NCI-H460 (cell line): ENCODE data around the gene TPRG1L. TPM values are rescaled to one million over a fixed set of nuclear protein-coding genes. Genes with fewer than 3 reads are reported as not detected.
A peak's percentile ranks its signal among the peaks of the same experiment; 100 is the strongest.
"Not testable (repeated sequence)": the region's sequence is repeated elsewhere in the genome, so short reads cannot be mapped to it uniquely, and the experiment has no call there.

ENCODE experiments used
- DNase-seq: peaks from one replicate; pipeline ENCODE4 v3.0.0-alpha.2; 2016; ENCODE audit warnings: low read depth; ENCODE audit errors: extremely low read depth
- total RNA-seq: library from RNA; depleted of rRNA; stranded (reverse); fragments of >200 nt; shearing (Covaris generic); gene quantifications from 2 replicates; pipeline ENCODE4 v1.2.3, GENCODE V29; 2014

TPRG1L gene
- total RNA-seq, 1 experiment from 2014 or later = 7.0 TPM

GRCh38 chr1:3607703-3608065, 17.1 kb upstream of the TPRG1L start:
- DNase-seq = no peak

- DNase-seq = no peak
Observed at GRCh38 chr1:3608154-3608553, 16.7 kb upstream of the TPRG1L start.

DNA sequence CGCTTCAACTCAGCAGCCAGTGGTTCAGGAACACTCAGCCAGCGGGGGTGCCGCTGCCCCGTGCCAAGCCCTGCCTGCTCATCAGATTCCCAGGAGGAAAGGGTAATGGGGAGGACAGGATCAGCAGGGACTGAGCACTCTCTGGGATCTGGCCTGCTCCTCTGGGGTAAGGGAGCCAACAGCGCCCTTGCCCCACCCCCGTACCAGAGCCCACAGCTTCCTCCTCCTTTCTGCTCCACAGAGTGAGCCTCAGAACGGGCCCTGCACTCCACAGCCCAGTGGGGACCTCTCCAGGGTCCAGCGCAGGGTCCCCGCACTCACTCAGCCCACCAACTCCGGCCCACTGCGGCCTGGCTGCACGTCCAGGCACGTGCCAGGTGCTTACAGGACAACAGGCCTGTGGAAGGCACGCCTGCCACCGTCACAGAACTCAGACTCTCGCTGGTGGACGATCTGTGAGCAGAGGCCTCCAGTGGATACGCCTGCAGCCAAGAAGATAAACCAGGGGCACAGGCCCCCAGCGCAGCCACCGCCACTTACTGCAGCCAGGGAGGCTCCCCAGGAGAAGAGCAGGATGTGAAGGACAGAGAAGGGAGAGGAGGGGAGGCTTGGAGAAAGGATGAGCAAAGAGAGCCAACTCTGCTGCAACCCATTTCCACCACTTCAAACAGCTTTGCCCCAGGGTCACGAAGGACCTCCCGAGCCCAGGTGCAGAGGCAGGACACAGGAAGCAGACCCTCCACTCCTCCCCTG, 15.6 kb upstream of the TPRG1L start:
- no peak for DNase-seq

DNA sequence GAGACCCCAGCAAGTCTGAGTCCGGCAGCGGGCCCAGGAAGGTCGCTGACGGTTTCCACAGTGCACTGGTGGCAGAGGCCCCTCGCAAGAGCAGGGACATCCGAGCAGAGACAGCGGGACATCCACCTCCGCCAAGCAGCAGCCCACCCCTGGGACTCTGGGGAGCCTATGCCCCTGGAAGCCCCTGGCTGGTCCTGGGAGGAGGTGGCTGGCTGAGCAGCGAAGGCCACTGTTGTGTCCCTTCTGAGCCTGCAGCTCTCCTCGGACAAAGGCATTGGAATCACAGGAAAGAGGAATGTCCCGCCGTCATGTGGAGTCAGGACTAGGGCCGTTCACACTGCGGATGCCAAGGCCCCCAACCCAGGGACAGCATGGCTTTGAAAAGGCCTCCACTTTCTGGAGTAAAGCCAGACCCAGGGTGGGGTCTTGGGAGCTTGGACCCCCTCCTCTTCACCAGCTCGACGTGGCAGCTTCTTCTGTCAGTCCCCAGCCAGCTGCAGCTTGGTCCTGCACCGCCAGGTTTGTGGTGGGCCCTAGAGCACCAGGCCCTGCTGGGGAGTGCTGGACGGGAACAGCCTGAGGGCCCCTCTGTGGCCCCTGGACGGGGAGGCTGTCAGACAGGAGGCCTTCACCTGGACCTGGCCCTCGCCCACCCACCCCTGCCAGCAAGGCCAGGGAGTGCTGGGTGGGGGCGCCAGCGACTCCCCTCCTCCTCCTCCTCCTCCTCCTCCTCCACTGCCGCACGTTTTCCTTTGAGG, 14.9 kb upstream of the TPRG1L start:
- no peak for DNase-seq

DNA sequence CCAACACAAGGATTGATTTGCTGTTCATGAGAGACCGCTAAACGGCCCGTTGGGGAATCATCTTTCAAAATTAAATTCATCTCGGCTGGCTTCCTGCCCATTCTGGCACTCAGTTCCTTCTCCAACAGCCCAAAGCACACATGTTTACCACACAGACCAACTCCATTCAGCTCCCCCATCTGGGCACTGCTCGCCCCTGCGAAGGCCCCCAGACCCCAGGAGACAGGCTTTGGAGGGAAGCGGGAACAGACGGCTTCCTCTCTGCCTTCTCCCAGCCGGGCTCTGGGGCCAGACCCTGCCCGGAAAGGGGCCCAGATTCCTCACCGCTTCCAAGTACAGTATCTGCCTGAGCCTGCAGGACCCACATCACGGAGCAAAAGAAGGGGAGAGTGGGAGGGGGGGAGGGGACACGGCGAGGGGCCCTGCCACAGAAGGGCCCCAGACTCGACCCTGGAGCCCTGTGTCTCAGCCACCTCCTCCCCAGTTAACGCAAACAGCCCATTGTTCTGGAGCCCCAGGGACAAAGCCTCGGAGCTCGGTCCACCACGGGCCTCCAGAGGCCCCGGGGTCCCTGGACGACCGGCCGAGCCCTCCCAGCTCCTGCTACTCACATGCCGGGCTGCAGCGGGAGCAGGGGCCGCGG, 14.2 kb upstream of the TPRG1L start:
- no peak for DNase-seq

DNA sequence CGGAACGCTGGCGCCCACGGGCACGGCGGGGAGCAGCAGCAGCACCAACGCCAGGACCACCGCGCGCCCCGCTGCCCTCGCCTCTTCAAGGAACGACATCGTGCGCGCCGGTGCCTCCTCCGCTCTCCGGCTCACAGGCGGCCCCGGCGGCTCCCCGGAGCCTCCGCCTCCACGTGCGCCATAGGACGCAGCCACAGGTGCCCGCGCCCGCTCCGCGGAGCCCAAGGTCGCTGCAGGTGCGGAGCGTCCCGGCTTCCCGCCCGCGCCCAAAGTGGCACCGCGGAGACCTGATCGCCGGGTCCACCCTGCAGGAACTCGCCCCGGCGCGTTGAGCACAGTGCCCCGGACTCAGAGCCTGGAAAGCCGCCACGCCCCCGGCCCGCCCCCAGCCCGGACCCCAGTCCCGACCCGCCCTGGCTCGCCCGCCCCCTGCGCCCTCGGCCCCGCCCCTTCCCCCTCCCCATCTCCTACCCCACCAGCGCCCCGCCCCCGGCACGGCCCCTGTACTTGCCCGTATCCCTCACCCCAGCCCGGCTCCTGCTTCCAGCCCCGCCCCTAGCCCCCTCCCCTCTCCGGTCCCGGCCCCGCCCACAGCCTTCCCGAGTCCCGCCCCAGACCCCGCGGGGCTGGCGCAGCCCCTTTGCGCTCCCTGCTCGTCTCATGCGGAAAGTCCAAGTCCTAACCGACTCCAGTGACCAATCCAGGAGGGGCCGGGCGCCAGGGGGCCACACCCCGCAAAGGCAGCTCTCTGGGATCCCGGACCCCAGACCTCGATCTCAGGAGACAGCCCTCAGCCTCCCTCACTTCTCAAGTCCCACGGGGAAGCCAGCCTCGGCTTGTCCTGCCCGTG, 13.4 kb upstream of the TPRG1L start, which contains the start of gene MEGF6:
Gene MEGF6 (minus strand): TSS at position 339 of the 850 bp plus-strand sequence. CDS start 240 bp downstream, at position 99.
- DNase-seq = no peak

DNA sequence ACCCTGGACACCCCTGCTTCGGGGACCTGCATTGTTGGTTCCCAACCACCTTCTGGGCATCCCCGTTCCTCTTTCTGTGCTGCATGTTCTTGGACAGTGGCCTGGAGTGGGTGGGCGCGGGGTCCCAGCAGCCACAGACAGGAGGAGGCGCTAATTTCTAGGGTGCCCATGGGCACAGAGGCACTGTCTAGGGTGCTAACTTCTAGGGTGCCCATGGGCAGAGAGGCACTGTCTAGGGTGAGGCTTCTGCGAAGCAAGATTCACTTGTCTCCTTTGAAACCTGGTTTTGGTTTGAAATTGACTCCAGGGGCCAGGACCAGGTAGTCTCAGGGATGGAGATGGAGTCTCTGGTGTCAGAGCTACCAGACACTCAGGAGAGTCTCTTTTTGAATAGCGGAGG, 12.7 kb upstream of the TPRG1L start:
- no peak for DNase-seq

DNA sequence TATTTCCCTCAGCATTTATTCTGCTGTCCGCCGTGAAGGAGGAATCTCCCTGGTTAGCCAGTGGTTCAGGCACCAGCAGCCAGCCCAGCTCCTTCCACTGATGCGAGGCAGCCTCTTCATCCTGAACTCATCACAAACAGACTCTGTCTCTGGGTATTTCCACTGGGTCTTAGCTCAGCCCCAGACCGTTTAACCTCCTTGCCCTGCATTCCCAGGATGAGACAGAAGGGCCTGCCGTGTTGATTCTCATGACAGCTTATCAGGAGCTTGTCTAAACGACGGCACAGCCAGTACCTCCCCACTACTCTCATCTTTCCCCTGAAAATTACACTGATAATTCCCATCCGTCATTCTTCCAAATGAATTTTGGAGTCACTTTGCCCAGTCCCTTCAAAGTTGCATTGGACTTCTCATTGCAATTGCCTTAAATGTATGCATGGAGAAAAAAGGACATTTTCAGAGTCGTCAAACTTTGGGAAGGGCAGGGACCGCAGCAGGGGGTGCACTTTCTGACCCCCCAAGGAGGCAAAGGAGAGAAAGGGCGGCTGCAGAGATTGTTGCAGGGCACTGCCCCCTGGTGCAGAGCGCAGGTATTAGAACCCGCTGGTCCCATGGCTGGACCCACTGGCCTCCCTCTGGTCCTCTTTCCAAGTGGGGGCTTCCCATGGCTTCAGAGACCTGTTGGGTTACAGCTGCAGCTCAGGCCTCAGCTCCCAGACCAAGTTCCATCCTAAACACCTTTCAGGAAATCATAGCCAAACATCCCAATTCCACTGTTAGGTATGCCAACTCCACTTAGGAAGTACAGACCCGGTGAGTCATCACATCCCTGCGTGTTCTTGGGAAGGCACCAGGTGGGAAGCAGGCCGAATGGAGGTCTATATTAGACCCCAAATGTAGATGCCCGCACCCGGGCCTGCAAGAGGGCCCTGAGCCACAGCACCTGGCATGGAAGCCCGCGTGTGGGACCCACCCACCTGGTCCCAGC, 9.8 kb upstream of the TPRG1L start:
- DNase-seq = no peak

- DNase-seq = no peak
Observed at GRCh38 chr1:3616861-3617260, 8.0 kb upstream of the TPRG1L start.

DNA sequence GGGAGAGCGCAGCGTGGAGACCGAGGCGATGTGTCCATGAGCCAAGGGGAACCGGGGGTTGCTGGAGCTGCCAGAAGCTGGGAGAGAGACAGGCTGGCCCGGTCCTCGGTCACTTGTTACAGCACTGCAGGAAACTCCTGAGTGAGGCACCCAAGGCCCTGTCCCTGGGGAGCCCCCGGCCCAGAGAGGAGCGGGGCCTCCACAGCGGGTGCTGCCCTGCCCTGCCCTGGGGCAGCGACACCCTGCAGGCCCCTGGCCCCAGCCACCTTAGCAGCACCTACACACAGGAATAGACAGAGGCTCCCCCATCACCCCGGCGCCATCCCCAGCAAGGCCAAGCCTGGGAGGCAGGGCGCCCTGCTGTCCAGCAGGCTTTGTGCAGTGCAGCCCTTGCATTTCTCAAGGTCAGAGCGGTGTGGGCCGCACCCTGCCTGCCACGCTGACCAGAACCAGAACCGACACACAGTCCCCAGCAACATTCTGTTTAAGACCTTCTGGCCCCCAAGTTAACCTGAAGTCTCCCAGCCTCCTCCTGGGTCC, 6.9 kb upstream of the TPRG1L start:
- DNase-seq = no peak

DNA sequence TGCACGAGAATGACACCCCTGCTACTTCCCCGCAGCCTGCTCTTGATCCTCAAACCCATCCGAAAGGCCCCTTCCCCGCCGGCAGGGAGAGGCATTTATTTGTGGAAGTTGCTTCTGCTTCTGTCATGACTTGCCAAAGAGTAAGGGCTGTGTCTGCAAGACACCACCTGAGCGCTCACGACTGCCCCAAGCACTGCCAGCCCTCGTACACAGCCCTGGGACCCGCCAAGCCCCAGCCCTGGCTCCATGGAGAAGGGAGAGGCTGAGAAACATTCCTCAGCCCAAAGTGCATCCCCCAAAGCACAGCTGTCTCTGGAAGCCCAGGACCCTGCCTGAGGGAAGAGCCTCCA, 6.3 kb upstream of the TPRG1L start:
- DNase-seq = no peak

DNA sequence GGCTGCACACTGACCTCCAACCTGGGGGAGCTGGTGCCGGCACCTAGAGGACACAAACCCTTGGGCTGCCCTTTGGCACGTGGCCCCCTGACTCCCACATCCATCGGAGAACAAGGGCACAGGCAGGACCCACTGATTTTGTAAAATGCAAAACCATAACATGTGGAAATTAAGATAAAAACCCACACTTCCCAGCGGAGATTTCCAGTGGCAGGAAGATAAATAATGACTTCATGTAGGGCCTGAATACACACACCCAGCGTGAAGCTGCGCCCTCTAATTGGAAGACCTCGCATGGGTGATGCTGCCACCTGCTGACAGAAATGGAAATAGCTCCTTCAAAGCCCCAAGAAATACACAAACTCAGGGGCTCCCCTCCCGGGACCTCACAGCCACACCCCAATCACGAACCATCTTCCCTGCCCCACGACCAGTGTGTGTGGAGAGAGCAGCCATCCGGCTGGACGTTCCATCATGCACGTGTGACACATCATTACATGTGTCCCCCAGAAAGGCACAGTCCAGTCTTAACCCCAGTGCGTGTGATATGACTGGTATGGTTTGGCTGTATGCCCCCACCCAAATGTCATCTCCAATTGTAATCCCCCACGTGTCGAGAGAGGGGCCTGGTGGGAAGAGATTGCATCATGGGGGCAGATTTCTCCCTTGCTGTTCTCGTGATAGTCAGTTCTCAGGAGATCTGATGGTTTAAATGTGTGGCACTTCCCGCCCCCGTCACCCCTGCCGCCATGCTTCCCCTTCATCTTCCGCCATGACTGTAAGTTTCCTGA, 5.7 kb upstream of the TPRG1L start:
- DNase-seq = peak; percentile 58

DNA sequence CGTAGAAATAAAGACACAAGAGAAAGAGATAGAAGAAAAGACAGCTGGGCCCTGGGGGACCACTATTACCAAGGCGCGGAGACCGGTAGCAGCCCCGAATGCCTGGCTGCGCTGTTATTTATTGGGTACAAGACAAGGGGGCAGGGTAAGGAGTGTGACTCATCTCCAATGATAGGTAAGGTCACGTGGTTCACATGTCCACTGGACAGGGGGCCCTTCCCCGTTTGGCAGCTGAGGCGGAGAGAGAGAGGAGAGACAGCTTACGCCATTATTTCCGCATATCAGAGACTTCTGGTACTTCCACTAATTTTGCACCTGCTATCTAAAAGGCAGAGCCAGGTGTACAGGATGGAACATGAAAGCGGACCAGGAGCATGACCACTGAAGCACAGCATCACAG, 4.1 kb upstream of the TPRG1L start:
- no peak for DNase-seq

- DNase-seq = not testable (repeated sequence)
Observed at GRCh38 chr1:3621151-3621671, 3.6 kb upstream of the TPRG1L start.

DNA sequence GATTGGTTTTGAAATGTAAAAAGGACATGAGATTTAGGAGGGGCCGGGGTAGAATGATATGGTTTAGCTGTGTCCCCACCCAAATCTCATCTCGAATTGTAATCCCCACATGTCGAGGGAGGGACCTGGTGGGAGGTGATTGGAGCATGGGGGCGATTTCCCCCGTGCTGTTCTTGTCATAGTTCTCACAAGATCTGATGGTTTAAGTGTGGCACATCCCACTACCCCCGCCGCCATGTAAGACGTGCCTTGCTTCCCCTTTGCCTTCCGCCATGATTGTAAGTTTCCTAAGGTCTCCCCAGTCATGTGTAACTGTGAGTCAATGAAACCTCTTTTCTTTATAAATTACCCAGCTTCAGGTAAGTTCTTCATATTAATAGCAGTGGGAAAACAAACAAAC, 2.7 kb upstream of the TPRG1L start:
- not testable (repeated sequence) for DNase-seq

DNA sequence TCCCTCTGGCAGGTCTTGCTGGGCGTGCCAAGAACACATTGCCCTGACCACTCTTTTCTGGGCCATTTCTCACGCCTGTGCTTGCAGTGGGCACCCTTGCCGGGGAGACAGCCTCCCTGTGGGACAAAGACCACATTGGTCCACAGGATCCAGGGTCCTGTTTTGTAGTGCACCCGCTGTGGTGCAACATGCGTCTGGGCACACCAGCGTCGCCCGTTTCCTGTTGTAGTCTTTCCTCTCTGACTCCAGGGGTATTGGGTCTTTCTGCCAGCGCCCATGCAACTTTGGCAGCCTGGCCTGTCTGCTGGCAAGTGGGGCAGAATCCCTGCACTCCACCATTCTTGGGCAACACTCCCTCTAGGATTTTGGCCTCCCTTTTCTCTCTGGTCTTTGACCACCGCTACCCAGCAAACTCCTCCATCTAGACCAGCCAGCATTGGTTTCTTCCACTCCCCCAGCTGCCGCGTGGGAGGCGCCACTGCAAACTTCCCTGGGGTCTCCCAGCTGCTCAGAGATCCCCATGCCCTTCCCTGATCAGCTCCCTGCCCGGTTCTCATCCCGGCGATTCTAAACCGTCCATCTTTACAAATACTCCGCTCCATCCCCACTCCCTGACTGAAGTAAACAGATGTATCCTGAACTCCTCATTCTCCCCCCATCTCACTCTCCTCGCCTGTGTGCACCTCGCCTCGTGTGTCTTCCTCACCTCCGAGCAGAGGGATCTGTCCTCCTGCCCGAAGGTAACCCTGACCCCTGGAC, 1.2 kb upstream of the TPRG1L start:
- no peak for DNase-seq

DNA sequence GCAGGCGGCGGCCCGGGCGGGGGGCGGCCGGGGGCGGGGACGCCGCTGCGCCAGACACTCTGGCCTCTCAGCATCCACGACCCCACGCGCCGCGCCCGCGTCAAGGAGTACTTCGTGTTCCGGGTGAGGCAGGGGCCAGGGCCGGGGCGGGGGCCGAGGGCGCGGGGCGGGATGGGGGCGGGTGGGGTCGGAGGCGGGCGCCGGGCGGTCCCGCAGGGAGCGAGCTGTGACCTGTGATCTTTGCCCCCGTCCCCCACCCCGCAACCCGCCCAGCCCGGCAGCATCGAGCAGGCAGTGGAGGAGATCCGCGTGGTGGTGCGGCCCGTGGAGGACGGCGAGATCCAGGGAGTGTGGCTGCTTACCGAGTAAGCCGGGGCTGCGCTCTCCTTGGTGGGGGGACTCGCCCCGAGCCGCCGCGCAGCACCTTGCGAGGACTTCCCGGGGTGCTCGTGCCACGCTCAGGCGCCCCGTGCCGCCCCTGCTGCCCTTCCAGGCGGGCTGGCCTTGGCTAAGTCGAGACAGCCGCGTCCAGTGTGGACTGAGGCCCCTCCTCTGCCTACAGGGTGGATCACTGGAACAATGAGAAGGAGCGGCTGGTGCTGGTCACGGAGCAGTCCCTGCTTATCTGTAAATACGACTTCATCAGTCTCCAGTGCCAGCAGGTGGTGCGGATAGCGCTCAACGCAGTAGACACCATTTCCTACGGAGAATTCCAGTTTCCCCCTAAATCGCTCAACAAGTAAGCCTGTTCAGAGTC, 514 bp downstream of the TPRG1L start:
- DNase-seq = no peak
